Thoracic aorta (tissue), 2 donors: ENCODE measurements around the gene SRCIN1. TPM values are rescaled to one million over a fixed set of nuclear protein-coding genes. Genes with fewer than 3 reads are reported as not detected.
A peak's percentile ranks its signal among the peaks of the same experiment; 100 is the strongest.

Source experiments
- ATAC-seq: fragments of 150-250 bp; one replicate; pipeline ENCODE4 v1.8.0; 2017; ENCODE audit warnings: low read depth; ENCODE audit not compliant: insufficient number of reproducible peaks, low FRiP score
- DNase-seq: peaks from one replicate; pipeline ENCODE4 v3.0.0-alpha.2; 2020; ENCODE audit warnings: low spot score
- H3K27ac ChIP-seq, 2 donors: fragments of 200-600 bp; sonication (generic); 1 replicate in 1 of 2; 2 replicates in 1 of 2; pipeline ENCODE4 v1.5.1; 2016; ENCODE audit warnings: mild to moderate bottlenecking in 2 of 2, moderate library complexity in 2 of 2
- H3K27me3 ChIP-seq: fragments of 200-600 bp; sonication (generic); replicated peaks from 2 replicates; pipeline ENCODE4 v1.6.0; 2016; ENCODE audit warnings: mild to moderate bottlenecking; ENCODE audit not compliant: insufficient read depth
- H3K36me3 ChIP-seq: fragments of 200-600 bp; sonication (generic); one replicate; pipeline ENCODE4 v1.5.1; 2016
- H3K4me1 ChIP-seq, 2 donors: fragments of 200-600 bp; sonication (generic); 1 replicate in 1 of 2; 2 replicates in 1 of 2; pipeline versions ENCODE4 v1.5.1 to v1.6.0; 2016; ENCODE audit warnings: low read depth in 2 of 2, mild to moderate bottlenecking in 1 of 2; ENCODE audit not compliant: control insufficient read depth in 1 of 2
- H3K4me3 ChIP-seq: fragments of 200-600 bp; sonication (generic); 2 replicates; pipeline ENCODE4 v1.5.1; 2016; ENCODE audit warnings: mild to moderate bottlenecking
- H3K9me3 ChIP-seq: fragments of 200-600 bp; sonication (generic); 2 replicates; pipeline ENCODE4 v1.5.1; 2016
- CTCF ChIP-seq: fragments of 200-600 bp; sonication (generic); IDR thresholded peaks from one replicate; pipeline ENCODE4 v1.5.1; 2019; ENCODE audit warnings: antibody characterized with exemption
- total RNA-seq, 2 donors: library from RNA; depleted of rRNA; stranded (reverse); fragments of >200 nt; gene quantifications; one replicate each; pipeline versions ENCODE4 v1.1.0 to v1.2.3, GENCODE V29; 2016

The SRCIN1 gene
- total RNA-seq, 2 donors from 2014 or later, result not detected

GRCh38 chr17:38512473-38513058 is 93.2 kb downstream of the SRCIN1 start:
- TF ChIP-seq CTCF, result no peak
- H3K27me3 ChIP-seq, result no peaks in the 10 kb centered on the region
- H3K4me1 ChIP-seq, result peaks cover 0 to 4% of the 10 kb centered on the region in 2 donors
- no peak overlapping the region for H3K27ac ChIP-seq
- H3K4me3 ChIP-seq, result no peak overlapping the region
- ATAC-seq (no peak), DNase-seq (no peak)
- H3K9me3 ChIP-seq, result no peaks in the 10 kb centered on the region
- peaks cover 3% of the 10 kb centered on the region for H3K36me3 ChIP-seq

GRCh38 chr17:38511150-38512108 is 94.3 kb downstream of the SRCIN1 start:
- peaks cover 11% of the 10 kb centered on the region for H3K36me3 ChIP-seq
- TF ChIP-seq CTCF, result no peak
- H3K27ac ChIP-seq, result no peak overlapping the region
- H3K27me3 ChIP-seq, result no peaks in the 10 kb centered on the region
- peaks cover 0 to 4% of the 10 kb centered on the region in 2 donors for H3K4me1 ChIP-seq
- H3K4me3 ChIP-seq, result no peak overlapping the region
- DNase-seq (no peak), ATAC-seq (no peak)
- H3K9me3 ChIP-seq, result no peaks in the 10 kb centered on the region

GRCh38 chr17:38510421-38511149 is 95.2 kb downstream of the SRCIN1 start:
- no peak for DNase-seq
- Histone ChIP-seq H3K27ac (no peak overlapping the region), H3K4me1 (peaks cover 0 to 4% of the 10 kb centered on the region in 2 donors), H3K4me3 (no peak overlapping the region), H3K9me3 (no peaks in the 10 kb centered on the region), H3K27me3 (no peaks in the 10 kb centered on the region), H3K36me3 (peaks cover 17% of the 10 kb centered on the region)
- no peak for ATAC-seq
- no peak for TF ChIP-seq CTCF

- peak overlapping the region; percentile 1 for H3K4me3 ChIP-seq
Measured at GRCh38 chr17:38509772-38510420, 95.9 kb downstream of the SRCIN1 start.

More at GRCh38 chr17:38509772-38510420, 95.9 kb downstream of the SRCIN1 start:
- H3K27me3 ChIP-seq, result no peaks in the 10 kb centered on the region
- H3K9me3 ChIP-seq, result no peaks in the 10 kb centered on the region
- no peak overlapping the region for H3K27ac ChIP-seq
- peaks cover 0 to 4% of the 10 kb centered on the region in 2 donors for H3K4me1 ChIP-seq
- TF ChIP-seq CTCF, result no peak
- ATAC-seq (no peak), DNase-seq (no peak)
- peaks cover 19% of the 10 kb centered on the region for H3K36me3 ChIP-seq
